Caco-2 (cell line): ENCODE data around the gene TPSB2. TPM values are rescaled to one million over a fixed set of nuclear protein-coding genes. Genes with fewer than 3 reads are reported as not detected.

Source experiments
- BruUV-seq: library from RNA; stranded (reverse); fragments of 400-500 nt; replicated peaks from 2 replicates; lab custom pipeline; 2021; lab: Mats Ljungman, UMichigan
- CTCF ChIA-PET: fragments of 300-600 bp; sonication (Branson Sonifier 250); formaldehyde crosslinking; loops from one replicate; lab custom pipeline; 2022; ENCODE audit warnings: antibody characterized with exemption; lab: Charles Lee
- POLR2A ChIA-PET: fragments of 300-600 bp; sonication (Branson Sonifier 250); formaldehyde crosslinking; loops from one replicate; lab custom pipeline; 2022; ENCODE audit warnings: antibody characterized with exemption; lab: Charles Lee
- DNase-seq, 2 experiments: peaks; one replicate each; pipeline versions ENCODE4 v3.0.0 to v3.0.0-alpha.2; 2020 to 2022
- H3K27me3 ChIP-seq: replicated peaks from 2 replicates; pipeline ENCODE4 v1.6.0; 2011; ENCODE audit warnings: low read length; ENCODE audit not compliant: control insufficient read depth, insufficient read depth
- H3K36me3 ChIP-seq: 2 replicates; pipeline ENCODE4 v1.5.1; 2011; ENCODE audit warnings: low read length; ENCODE audit not compliant: control insufficient read depth, insufficient read depth
- H3K4me1 ChIP-seq: fragments of 250-450 bp; sonication (Bioruptor Pico); 2 replicates; pipeline ENCODE4 v1.5.1; 2020; ENCODE audit warnings: mild to moderate bottlenecking
- H3K4me3 ChIP-seq: 2 replicates; pipeline ENCODE4 v1.5.1; 2011; ENCODE audit warnings: low read depth, mild to moderate bottlenecking, control low read depth, low read length
- H3K9me3 ChIP-seq: fragments of 250-450 bp; sonication (Bioruptor Pico); 2 replicates; pipeline ENCODE4 v1.5.1; 2020; ENCODE audit warnings: mild to moderate bottlenecking, moderate library complexity
- H3K27ac Mint-ChIP-seq: one replicate; pipeline ENCODE4 v1.8.0; 2022; ENCODE audit warnings: mixed read lengths; ENCODE audit not compliant: unreplicated experiment
- H3K27me3 Mint-ChIP-seq: one replicate; pipeline ENCODE4 v1.8.0; 2022; ENCODE audit warnings: mixed read lengths; ENCODE audit not compliant: insufficient read depth, unreplicated experiment
- H3K36me3 Mint-ChIP-seq: one replicate; pipeline ENCODE4 v1.8.0; 2022; ENCODE audit warnings: mild to moderate bottlenecking, mixed read lengths; ENCODE audit not compliant: insufficient read depth, unreplicated experiment
- H3K4me1 Mint-ChIP-seq: one replicate; pipeline ENCODE4 v1.8.0; 2022; ENCODE audit warnings: low read depth, mixed read lengths; ENCODE audit not compliant: unreplicated experiment
- H3K4me3 Mint-ChIP-seq: one replicate; pipeline ENCODE4 v1.8.0; 2022; ENCODE audit warnings: mild to moderate bottlenecking, moderate library complexity, mixed read lengths; ENCODE audit not compliant: unreplicated experiment
- H3K9me3 Mint-ChIP-seq: one replicate; pipeline ENCODE4 v1.8.0; 2022; ENCODE audit warnings: mixed read lengths; ENCODE audit not compliant: unreplicated experiment
- intact Hi-C: fragments of 100-400 bp; cut with micrococcal nuclease; formaldehyde crosslinking; loops from one replicate; pipeline ENCODE4 v1.10.0; 2022; ENCODE audit not compliant: unreplicated experiment
- total RNA-seq: library from RNA; stranded (reverse); gene quantifications from 2 replicates; pipeline ENCODE4 v1.2.3, GENCODE V29; 2022
- TF ChIP-seq, protein P1 (sequence below), 2 experiments: fragments of 200-600 bp in 1 of 2; IDR thresholded peaks; 1 replicate in 1 of 2; 2 replicates in 1 of 2; pipeline versions ENCODE4 v1.5.1 to v1.8.0; 2011 to 2022; ENCODE audit warnings: antibody characterized with exemption in 1 of 2, control low read depth in 1 of 2, inconsistent platforms in 1 of 2, low read depth in 1 of 2, low read length in 1 of 2, mild to moderate bottlenecking in 1 of 2, moderate library complexity in 1 of 2; ENCODE audit not compliant: insufficient read depth in 1 of 2, severe bottlenecking in 1 of 2, unreplicated experiment in 1 of 2

TPSB2 gene
- total RNA-seq, 1 experiment from 2014 or later = not detected

DNA sequence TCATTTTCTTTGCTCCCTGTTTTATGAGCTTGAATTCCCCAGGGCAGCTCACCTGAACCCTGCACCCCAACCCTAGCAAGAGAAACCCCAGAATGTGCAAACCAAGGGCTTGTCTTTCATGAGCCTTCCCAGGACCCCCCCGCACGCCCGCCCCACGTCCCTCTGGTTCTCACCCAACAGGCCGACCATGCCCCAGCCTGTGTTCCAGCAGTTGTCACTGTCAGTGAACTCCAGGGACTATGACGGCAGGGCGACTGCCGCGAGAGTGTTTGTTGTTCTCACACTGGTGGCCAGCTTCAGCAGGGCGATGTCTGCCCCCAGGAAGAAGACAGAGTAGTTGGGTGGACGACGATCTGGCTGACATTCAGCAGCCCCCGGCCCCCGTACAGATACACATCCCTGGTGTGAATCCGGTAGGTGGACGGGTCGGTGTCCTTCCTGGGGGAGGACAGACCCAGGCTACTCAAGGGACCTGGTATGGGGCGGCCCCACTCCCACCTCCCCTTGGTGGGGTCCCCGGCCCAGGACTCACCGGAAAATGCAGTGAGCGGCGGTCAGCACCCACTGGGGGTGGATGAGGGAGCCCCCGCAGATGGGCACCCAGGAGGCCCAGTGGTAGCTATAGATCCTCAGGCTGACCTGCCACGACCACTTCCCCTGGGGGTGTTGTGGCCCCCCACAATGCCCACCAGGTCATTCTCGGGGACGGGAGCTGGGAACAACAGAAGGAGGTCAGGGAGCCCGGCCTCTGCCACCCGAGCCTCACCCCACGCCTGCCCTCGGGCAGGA, 46.0 kb upstream of the TPSB2 start:
- Mint-ChIP-seq H3K9me3 (peaks cover 7% of the 10 kb centered on the region), H3K4me1 (no peaks in the 10 kb centered on the region), H3K27ac (no peak overlapping the region), H3K36me3 (no peaks in the 10 kb centered on the region), H3K4me3 (no peak overlapping the region), H3K27me3 (peaks cover 2% of the 10 kb centered on the region)
- Histone ChIP-seq H3K4me3 (no peak overlapping the region), H3K36me3 (no peaks in the 10 kb centered on the region), H3K4me1 (no peaks in the 10 kb centered on the region), H3K27me3 (no peaks in the 10 kb centered on the region; the same call in 1 of the 2 replicates), H3K9me3 (no peaks in the 10 kb centered on the region)
- POLR2A ChIA-PET = no interaction called here
- DNase-seq = no peak
- TF ChIP-seq, protein P1, sequence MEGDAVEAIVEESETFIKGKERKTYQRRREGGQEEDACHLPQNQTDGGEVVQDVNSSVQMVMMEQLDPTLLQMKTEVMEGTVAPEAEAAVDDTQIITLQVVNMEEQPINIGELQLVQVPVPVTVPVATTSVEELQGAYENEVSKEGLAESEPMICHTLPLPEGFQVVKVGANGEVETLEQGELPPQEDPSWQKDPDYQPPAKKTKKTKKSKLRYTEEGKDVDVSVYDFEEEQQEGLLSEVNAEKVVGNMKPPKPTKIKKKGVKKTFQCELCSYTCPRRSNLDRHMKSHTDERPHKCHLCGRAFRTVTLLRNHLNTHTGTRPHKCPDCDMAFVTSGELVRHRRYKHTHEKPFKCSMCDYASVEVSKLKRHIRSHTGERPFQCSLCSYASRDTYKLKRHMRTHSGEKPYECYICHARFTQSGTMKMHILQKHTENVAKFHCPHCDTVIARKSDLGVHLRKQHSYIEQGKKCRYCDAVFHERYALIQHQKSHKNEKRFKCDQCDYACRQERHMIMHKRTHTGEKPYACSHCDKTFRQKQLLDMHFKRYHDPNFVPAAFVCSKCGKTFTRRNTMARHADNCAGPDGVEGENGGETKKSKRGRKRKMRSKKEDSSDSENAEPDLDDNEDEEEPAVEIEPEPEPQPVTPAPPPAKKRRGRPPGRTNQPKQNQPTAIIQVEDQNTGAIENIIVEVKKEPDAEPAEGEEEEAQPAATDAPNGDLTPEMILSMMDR (IDR thresholded peaks at IDR 0.05; ENCODE audit: insufficient read depth in 1 of 2, low read depth in 1 of 2, low read length in 1 of 2, severe bottlenecking in 1 of 2, unreplicated experiment in 1 of 2) = no peak
- CTCF ChIA-PET = no interaction called here
- BruUV-seq = no TSS peak
- intact Hi-C loops = no loop called here

DNA sequence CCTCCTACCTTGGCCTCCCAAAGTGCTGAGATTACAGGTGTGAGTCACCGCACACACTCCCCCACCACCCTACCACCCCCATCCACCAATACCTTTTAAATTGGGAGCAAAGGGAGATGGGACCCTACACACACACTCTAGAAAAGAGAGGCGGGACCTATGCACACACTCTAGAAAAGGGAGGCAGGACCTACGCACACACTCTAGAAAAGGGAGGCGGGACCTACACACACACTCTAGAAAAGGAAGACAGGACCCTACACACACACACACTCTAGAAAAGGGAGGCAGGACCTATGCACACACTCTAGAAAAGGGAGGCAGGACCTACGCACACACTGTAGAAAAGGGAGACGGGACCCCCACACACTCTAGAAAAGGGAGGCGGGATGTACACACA, 44.8 kb upstream of the TPSB2 start:
- H3K27me3 ChIP-seq = no peaks in the 10 kb centered on the region; the same call in 1 of the 2 replicates
- POLR2A ChIA-PET = no interaction called here
- Mint-ChIP-seq H3K4me1 (no peaks in the 10 kb centered on the region), H3K27ac (no peak overlapping the region), H3K9me3 (peaks cover 7% of the 10 kb centered on the region), H3K4me3 (no peak overlapping the region), H3K36me3 (no peaks in the 10 kb centered on the region), H3K27me3 (peaks cover 2% of the 10 kb centered on the region)
- intact Hi-C loops = no loop called here
- H3K9me3 ChIP-seq = no peaks in the 10 kb centered on the region
- no peak for DNase-seq
- H3K4me1 ChIP-seq = no peaks in the 10 kb centered on the region
- BruUV-seq = no TSS peak
- TF ChIP-seq, protein P1 (IDR thresholded peaks at IDR 0.05; ENCODE audit: insufficient read depth in 1 of 2, low read depth in 1 of 2, low read length in 1 of 2, severe bottlenecking in 1 of 2, unreplicated experiment in 1 of 2) = no peak
- no peaks in the 10 kb centered on the region for H3K36me3 ChIP-seq
- H3K4me3 ChIP-seq = no peak overlapping the region
- CTCF ChIA-PET = no interaction called here

DNA sequence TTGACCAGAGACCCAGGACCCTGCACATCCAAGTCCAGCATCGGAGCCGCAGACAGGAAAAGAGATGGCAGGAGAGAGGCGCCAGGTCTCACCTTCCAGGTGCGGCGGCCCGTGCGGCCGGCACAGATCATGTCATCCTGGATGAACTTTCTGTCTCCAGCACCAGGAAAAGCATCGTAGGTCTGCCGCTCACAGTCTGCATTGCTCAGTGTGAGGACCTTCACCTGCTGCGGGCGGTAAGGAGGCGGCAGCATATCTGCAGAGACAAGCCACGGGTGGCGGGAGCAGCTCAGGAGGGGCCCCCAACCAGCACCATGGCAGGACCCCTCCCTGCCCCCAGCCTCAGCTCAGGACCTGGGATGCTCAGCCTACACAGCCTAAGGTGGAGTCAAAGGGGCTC, 43.8 kb upstream of the TPSB2 start:
- Mint-ChIP-seq H3K27me3 (peaks cover 2% of the 10 kb centered on the region), H3K4me3 (no peak overlapping the region), H3K27ac (no peak overlapping the region), H3K9me3 (peaks cover 7% of the 10 kb centered on the region), H3K36me3 (no peaks in the 10 kb centered on the region), H3K4me1 (no peaks in the 10 kb centered on the region)
- intact Hi-C loops = no loop called here
- no TSS peak for BruUV-seq
- TF ChIP-seq, protein P1 (IDR thresholded peaks at IDR 0.05; ENCODE audit: insufficient read depth in 1 of 2, low read depth in 1 of 2, low read length in 1 of 2, severe bottlenecking in 1 of 2, unreplicated experiment in 1 of 2) = no peak
- DNase-seq = no peak
- Histone ChIP-seq H3K36me3 (no peaks in the 10 kb centered on the region), H3K4me1 (no peaks in the 10 kb centered on the region), H3K9me3 (no peaks in the 10 kb centered on the region), H3K4me3 (no peak overlapping the region), H3K27me3 (no peaks in the 10 kb centered on the region; the same call in 1 of the 2 replicates)
- ChIA-PET POLR2A (no interaction called here), CTCF (no interaction called here)
